ENCODE measurements around the gene AKR7A2.

Gene AKR7A2

GRCh38 chr1:19311931-19312781, at the start of gene AKR7A2, which contains the start of gene SLC66A1:
AKR7A2 (minus strand) TSS chr1:19312144; CDS start chr1:19312124, 20 bp downstream.
SLC66A1 (plus strand) TSS chr1:19312326; CDS start chr1:19317678, 5,352 bp downstream.
- Histone ChIP-seq H3K9me3 (ENCODE audit: low read length) (no peaks in the 10 kb centered on the region), H3K4me3 (ENCODE audit: low read depth in 1 of 2, low read length in 2 of 2) (peak within 1 kb of the TSS; percentile 81 to 88), H3K27ac (ENCODE audit: low read depth, low read length) (peak within 1 kb of the TSS; percentile 85), H3K27me3 (ENCODE audit: control insufficient read depth in 1 of 2, insufficient read depth in 2 of 2, low read length in 2 of 2) (no peaks in the 10 kb centered on the region), H3K36me3 (ENCODE audit: insufficient read depth, low read length) (peaks cover 22% of the 10 kb centered on the region), H3K9ac (ENCODE audit: low read length) (peak within 1 kb of the TSS; percentile 68), H3K4me1 (ENCODE audit: insufficient read depth, low read length) (peaks cover 23% of the 10 kb centered on the region)

GRCh38 chr1:19360843-19361610, 49.1 kb upstream of the AKR7A2 start:
- no peak overlapping the region for H3K4me3 ChIP-seq (ENCODE audit: low read depth in 1 of 2, low read length in 2 of 2)
- peaks cover 22% of the 10 kb centered on the region for H3K36me3 ChIP-seq (ENCODE audit: insufficient read depth, low read length)
- no peaks in the 10 kb centered on the region for H3K27me3 ChIP-seq (ENCODE audit: control insufficient read depth in 1 of 2, insufficient read depth in 2 of 2, low read length in 2 of 2)
- no peak overlapping the region for H3K9ac ChIP-seq (ENCODE audit: low read length)
- H3K4me1 ChIP-seq (ENCODE audit: insufficient read depth, low read length) = peaks cover 36% of the 10 kb centered on the region
- H3K9me3 ChIP-seq (ENCODE audit: low read length) = no peaks in the 10 kb centered on the region
- peak overlapping the region; percentile 49 for H3K27ac ChIP-seq (ENCODE audit: low read depth, low read length)

- Histone ChIP-seq H3K27me3 (ENCODE audit: control insufficient read depth in 1 of 2, insufficient read depth in 2 of 2, low read length in 2 of 2) (no peaks in the 10 kb centered on the region), H3K9me3 (ENCODE audit: low read length) (no peaks in the 10 kb centered on the region), H3K36me3 (ENCODE audit: insufficient read depth, low read length) (peaks cover 28% of the 10 kb centered on the region), H3K27ac (ENCODE audit: low read depth, low read length) (peak overlapping the region; percentile 49), H3K4me1 (ENCODE audit: insufficient read depth, low read length) (peaks cover 36% of the 10 kb centered on the region), H3K9ac (ENCODE audit: low read length) (no peak overlapping the region), H3K4me3 (ENCODE audit: low read depth in 1 of 2, low read length in 2 of 2) (no peak overlapping the region)
These were observed 48.5 kb upstream of the AKR7A2 start for GRCh38 chr1:19360432-19360831.

- Histone ChIP-seq H3K27me3 (ENCODE audit: control insufficient read depth in 1 of 2, insufficient read depth in 2 of 2, low read length in 2 of 2) (no peaks in the 10 kb centered on the region), H3K27ac (ENCODE audit: low read depth, low read length) (peak overlapping the region; percentile 49), H3K36me3 (ENCODE audit: insufficient read depth, low read length) (peaks cover 30% of the 10 kb centered on the region), H3K4me1 (ENCODE audit: insufficient read depth, low read length) (peaks cover 36% of the 10 kb centered on the region), H3K9ac (ENCODE audit: low read length) (no peak overlapping the region), H3K9me3 (ENCODE audit: low read length) (no peaks in the 10 kb centered on the region), H3K4me3 (ENCODE audit: low read depth in 1 of 2, low read length in 2 of 2) (no peak overlapping the region)
These were observed 48.1 kb upstream of the AKR7A2 start for GRCh38 chr1:19360016-19360415.

- Histone ChIP-seq H3K27ac (ENCODE audit: low read depth, low read length) (no peak overlapping the region), H3K9me3 (ENCODE audit: low read length) (no peaks in the 10 kb centered on the region), H3K36me3 (ENCODE audit: insufficient read depth, low read length) (peaks cover 28% of the 10 kb centered on the region), H3K27me3 (ENCODE audit: control insufficient read depth in 1 of 2, insufficient read depth in 2 of 2, low read length in 2 of 2) (no peaks in the 10 kb centered on the region), H3K9ac (ENCODE audit: low read length) (no peak overlapping the region), H3K4me3 (ENCODE audit: low read depth in 1 of 2, low read length in 2 of 2) (no peak overlapping the region), H3K4me1 (ENCODE audit: insufficient read depth, low read length) (peaks cover 39% of the 10 kb centered on the region)
These were observed 47.4 kb upstream of the AKR7A2 start for GRCh38 chr1:19359357-19359756.

- H3K4me3 ChIP-seq (ENCODE audit: low read depth in 1 of 2, low read length in 2 of 2) = no peak overlapping the region
These were observed 46.8 kb upstream of the AKR7A2 start for GRCh38 chr1:19358710-19359109.

GRCh38 chr1:19357299-19357986, 45.5 kb upstream of the AKR7A2 start:
- Histone ChIP-seq H3K9ac (ENCODE audit: low read length) (no peak overlapping the region), H3K27me3 (ENCODE audit: control insufficient read depth in 1 of 2, insufficient read depth in 2 of 2, low read length in 2 of 2) (no peaks in the 10 kb centered on the region), H3K27ac (ENCODE audit: low read depth, low read length) (no peak overlapping the region), H3K4me3 (ENCODE audit: low read depth in 1 of 2, low read length in 2 of 2) (no peak overlapping the region), H3K36me3 (ENCODE audit: insufficient read depth, low read length) (peaks cover 40% of the 10 kb centered on the region), H3K4me1 (ENCODE audit: insufficient read depth, low read length) (peaks cover 45% of the 10 kb centered on the region), H3K9me3 (ENCODE audit: low read length) (no peaks in the 10 kb centered on the region)

More at GRCh38 chr1:19358710-19359109, 46.8 kb upstream of the AKR7A2 start:
- peaks cover 39% of the 10 kb centered on the region for H3K4me1 ChIP-seq (ENCODE audit: insufficient read depth, low read length)
- peaks cover 34% of the 10 kb centered on the region for H3K36me3 ChIP-seq (ENCODE audit: insufficient read depth, low read length)
- H3K27ac ChIP-seq (ENCODE audit: low read depth, low read length) = no peak overlapping the region
- no peaks in the 10 kb centered on the region for H3K9me3 ChIP-seq (ENCODE audit: low read length)
- H3K27me3 ChIP-seq (ENCODE audit: control insufficient read depth in 1 of 2, insufficient read depth in 2 of 2, low read length in 2 of 2) = no peaks in the 10 kb centered on the region
- H3K9ac ChIP-seq (ENCODE audit: low read length) = no peak overlapping the region

GRCh38 chr1:19356266-19356665, 44.3 kb upstream of the AKR7A2 start:
- Histone ChIP-seq H3K27me3 (ENCODE audit: control insufficient read depth in 1 of 2, insufficient read depth in 2 of 2, low read length in 2 of 2) (no peaks in the 10 kb centered on the region), H3K9ac (ENCODE audit: low read length) (no peak overlapping the region), H3K27ac (ENCODE audit: low read depth, low read length) (no peak overlapping the region), H3K9me3 (ENCODE audit: low read length) (no peaks in the 10 kb centered on the region), H3K4me1 (ENCODE audit: insufficient read depth, low read length) (peaks cover 52% of the 10 kb centered on the region), H3K36me3 (ENCODE audit: insufficient read depth, low read length) (peaks cover 40% of the 10 kb centered on the region), H3K4me3 (ENCODE audit: low read depth in 1 of 2, low read length in 2 of 2) (no peak overlapping the region)

GRCh38 chr1:19354531-19354981, 42.6 kb upstream of the AKR7A2 start:
- Histone ChIP-seq H3K4me3 (ENCODE audit: low read depth in 1 of 2, low read length in 2 of 2) (no peak overlapping the region), H3K27me3 (ENCODE audit: control insufficient read depth in 1 of 2, insufficient read depth in 2 of 2, low read length in 2 of 2) (no peaks in the 10 kb centered on the region), H3K36me3 (ENCODE audit: insufficient read depth, low read length) (peaks cover 49% of the 10 kb centered on the region), H3K27ac (ENCODE audit: low read depth, low read length) (no peak overlapping the region), H3K4me1 (ENCODE audit: insufficient read depth, low read length) (peaks cover 37% of the 10 kb centered on the region), H3K9me3 (ENCODE audit: low read length) (no peaks in the 10 kb centered on the region), H3K9ac (ENCODE audit: low read length) (no peak overlapping the region)

- Histone ChIP-seq H3K27ac (ENCODE audit: low read depth, low read length) (peak overlapping the region; percentile 39), H3K9ac (ENCODE audit: low read length) (no peak overlapping the region), H3K36me3 (ENCODE audit: insufficient read depth, low read length) (peaks cover 54% of the 10 kb centered on the region)
These were observed 41.7 kb upstream of the AKR7A2 start for GRCh38 chr1:19353596-19353995.

GRCh38 chr1:19352839-19353238, 40.9 kb upstream of the AKR7A2 start:
- Histone ChIP-seq H3K4me1 (ENCODE audit: insufficient read depth, low read length) (peaks cover 47% of the 10 kb centered on the region), H3K27me3 (ENCODE audit: control insufficient read depth in 1 of 2, insufficient read depth in 2 of 2, low read length in 2 of 2) (no peaks in the 10 kb centered on the region), H3K36me3 (ENCODE audit: insufficient read depth, low read length) (peaks cover 54% of the 10 kb centered on the region), H3K9me3 (ENCODE audit: low read length) (no peaks in the 10 kb centered on the region), H3K4me3 (ENCODE audit: low read depth in 1 of 2, low read length in 2 of 2) (no peak overlapping the region), H3K27ac (ENCODE audit: low read depth, low read length) (peak overlapping the region; percentile 57), H3K9ac (ENCODE audit: low read length) (no peak overlapping the region)

More at GRCh38 chr1:19353596-19353995, 41.7 kb upstream of the AKR7A2 start:
- no peak overlapping the region for H3K4me3 ChIP-seq (ENCODE audit: low read depth in 1 of 2, low read length in 2 of 2)
- no peaks in the 10 kb centered on the region for H3K9me3 ChIP-seq (ENCODE audit: low read length)
- peaks cover 39% of the 10 kb centered on the region for H3K4me1 ChIP-seq (ENCODE audit: insufficient read depth, low read length)
- no peaks in the 10 kb centered on the region for H3K27me3 ChIP-seq (ENCODE audit: control insufficient read depth in 1 of 2, insufficient read depth in 2 of 2, low read length in 2 of 2)
